GM19238 (cell line): ENCODE results near the gene PRR22.
"Not testable (repeated sequence)": the region's sequence is repeated elsewhere in the genome, so short reads cannot be mapped to it uniquely, and the experiment has no call there.

ENCODE experiments used
- DNase-seq: peaks from one replicate; pipeline ENCODE4 v3.0.0; 2011; ENCODE audit warnings: low spot score; ENCODE audit not compliant: insufficient read length

Gene PRR22

DNA sequence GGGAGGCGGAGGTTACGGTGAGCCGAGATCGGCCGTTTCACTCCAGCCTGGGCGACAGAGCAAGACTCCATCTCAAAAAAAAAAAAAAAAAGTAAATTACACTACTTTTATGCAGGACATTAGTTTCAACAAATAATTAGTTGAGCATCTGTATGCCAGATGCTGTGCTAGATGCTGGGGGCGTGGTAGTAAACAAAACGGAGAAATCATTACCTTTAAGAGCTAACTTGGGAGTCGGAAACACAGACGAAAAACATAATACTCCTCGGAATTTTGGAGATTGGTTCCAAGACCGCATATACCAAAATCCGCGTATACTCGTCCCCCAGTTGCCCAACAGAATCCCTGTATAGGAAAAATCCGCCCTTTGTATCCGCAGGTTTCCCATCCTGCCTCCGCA, 7.7 kb upstream of the PRR22 start:
- DNase-seq: no peak

- DNase-seq: peak; percentile 100
Observed at GRCh38 chr19:5790559-5791520, 6.3 kb upstream of the PRR22 start, which contains the start of gene DUS3L. TSS of gene DUS3L (minus strand) at chr19:5791163. CDS start at chr19:5791141, 22 bp downstream.

GRCh38 chr19:5789886-5790558, 5.5 kb upstream of the PRR22 start:
- DNase-seq: no peak

DNA sequence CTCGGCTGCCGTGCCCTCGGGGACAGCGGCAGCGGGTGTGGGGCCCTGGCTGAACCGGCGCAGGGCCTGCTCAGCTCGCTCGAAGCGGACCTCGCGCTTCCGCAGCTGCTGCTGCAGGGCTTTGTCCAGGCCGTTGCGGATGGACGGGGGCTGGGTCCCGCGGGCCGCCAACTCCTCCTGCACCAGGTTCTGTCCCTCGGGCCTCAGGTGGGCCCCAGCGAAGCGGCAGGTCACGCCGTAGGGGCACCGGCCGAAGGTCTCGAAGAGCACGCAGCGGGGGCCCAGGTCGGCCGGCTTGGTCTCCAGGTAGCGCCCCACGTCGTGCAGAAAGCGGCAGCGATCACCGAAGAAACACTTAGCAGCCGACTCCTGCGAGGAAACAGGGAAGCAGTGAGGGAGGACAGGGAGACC, 4.8 kb upstream of the PRR22 start:
- DNase-seq: no peak

- DNase-seq: no peak
Observed at GRCh38 chr19:5788422-5788821, 3.9 kb upstream of the PRR22 start.

DNA sequence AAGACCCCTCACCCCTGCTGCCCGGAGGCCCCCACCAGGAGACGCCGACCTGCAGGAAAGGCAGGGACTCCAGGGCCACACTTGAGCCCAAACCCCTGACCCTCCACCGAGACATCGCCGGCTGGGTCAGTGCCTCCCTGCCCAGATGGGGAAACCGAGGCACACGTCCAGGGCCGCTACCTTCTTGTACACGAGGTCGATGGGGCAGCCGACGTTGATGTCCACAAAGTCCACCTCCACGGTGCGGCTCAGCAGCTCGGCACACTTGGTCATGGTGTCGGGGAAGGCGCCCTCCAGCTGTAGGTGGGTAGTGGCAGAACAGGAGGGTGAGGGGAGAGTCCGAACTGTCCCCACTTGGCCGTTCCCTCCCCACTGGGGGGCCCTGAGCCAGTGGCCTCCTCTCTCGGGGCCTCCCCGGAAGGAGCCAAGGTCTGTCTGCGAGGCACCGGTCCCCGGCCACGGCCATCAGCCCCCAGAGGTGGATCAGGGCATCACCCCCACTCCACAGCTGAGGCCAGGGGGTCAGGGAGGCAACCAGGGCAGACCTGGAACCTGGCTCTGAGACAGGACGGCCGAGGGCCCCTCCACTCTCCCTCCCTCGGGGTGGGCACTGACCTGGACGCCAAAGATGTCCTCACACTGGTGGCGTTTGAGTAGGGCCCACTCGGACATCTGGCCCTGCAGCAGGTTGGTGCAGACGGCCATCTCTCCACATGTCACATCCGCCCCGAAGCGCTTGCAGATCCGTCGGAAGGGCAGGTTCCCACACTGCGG, 3.0 kb upstream of the PRR22 start:
- DNase-seq: no peak

GRCh38 chr19:5786593-5787408, 2.3 kb upstream of the PRR22 start:
- DNase-seq: no peak

- DNase-seq: no peak
Observed at GRCh38 chr19:5785423-5785822, 877 bp upstream of the PRR22 start.

DNA sequence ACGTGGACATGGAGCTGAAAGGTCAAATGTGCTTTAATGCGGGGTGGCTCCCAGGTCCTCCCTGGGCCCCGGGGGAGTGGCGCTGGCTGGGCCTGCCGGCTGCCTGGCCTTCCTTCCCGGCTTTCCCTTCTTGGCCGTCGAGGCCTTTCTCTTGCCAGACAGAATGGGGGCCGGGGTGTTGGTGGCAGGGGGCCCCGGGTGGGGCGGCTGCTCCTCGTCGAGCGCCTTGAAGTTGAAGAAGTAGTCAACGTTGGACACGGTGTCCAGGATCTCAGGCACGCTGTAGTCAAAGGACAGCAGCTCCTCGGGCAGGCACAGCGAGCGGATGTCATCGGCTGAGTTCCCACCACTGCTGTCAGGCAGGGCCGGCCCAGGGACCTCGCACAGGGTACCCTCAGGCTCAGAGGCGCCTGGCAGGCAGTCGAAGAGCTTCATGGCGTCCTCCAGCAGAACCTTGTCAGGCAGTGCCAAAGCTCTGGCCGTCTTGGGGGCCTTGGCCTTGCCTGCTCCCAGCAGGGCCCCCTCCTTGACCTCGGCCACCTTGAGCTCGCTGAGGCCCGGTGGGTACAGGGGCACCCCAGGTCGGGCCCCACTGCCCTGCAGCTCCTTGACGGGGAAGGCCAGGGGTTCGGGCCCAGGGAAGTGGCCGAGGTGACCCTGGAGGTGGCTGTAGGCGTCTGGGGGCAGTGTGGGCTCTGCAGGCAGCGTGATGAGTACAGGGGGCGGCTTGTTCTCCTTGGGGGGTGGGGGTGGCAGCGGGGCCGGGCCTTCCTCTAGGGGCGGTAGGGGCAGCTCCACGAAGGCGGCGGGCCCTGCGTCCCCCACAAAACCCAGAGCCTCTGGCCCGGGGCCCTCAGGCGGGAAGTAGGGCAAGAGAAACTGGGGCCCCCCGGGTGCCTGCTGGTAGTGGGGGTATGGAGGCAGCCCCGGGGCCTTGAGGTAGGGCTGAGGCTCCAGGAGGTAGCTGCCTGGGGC, 1.3 kb downstream of the PRR22 start:
- DNase-seq: no peak

- DNase-seq: no peak
Observed at GRCh38 chr19:5782322-5782721, 2.2 kb downstream of the PRR22 start.

GRCh38 chr19:5780916-5781315, 3.6 kb downstream of the PRR22 start:
- not testable (repeated sequence) for DNase-seq

GRCh38 chr19:5778402-5778801, 6.1 kb downstream of the PRR22 start:
- no peak for DNase-seq

- DNase-seq: no peak
Observed at GRCh38 chr19:5775668-5776309, 8.8 kb downstream of the PRR22 start.

- DNase-seq: no peak
Observed at GRCh38 chr19:5774921-5775320, 9.6 kb downstream of the PRR22 start.

DNA sequence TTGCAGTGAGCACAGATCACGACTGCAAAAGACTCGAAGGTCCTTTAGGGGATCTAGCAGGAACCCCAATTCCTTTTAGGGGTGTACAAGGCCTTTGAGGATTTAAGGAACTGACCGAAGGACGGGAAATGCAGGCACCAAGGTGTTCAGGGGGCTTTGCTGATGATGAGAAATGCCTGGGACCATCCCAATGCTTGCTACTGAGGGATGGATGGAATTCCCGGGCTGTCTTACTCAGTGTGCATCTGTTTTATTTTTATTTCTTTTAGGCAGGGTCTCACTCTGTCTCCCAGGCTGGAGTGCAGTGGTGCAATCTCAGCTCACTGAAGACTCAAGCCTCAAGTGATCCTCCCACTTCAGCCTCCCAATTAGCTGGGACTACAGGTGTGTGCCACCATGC, 11.3 kb downstream of the PRR22 start:
- DNase-seq: no peak

- DNase-seq: no peak
Observed at GRCh38 chr19:5772416-5772815, 12.1 kb downstream of the PRR22 start.

- no peak for DNase-seq
Observed at GRCh38 chr19:5767949-5768348, 16.6 kb downstream of the PRR22 start.

DNA sequence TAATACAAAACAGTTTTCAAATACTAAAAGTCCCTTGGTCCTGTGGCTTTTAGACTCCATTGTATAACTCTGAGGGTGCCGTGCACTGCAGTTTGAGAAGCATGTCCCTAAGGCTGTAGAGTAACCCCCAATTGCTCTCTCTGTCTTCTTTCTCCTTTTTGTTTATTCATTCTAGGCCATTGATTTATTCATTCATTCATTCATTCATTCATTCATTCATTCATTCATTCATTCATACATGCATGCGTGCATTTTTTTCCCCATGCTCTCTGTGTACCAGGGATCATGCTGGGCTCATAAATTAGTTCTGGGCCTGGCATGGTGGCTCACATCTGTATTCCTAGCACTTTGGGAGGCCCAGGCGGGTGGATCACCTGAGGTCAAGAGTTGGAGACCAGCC, 19.3 kb downstream of the PRR22 start:
- DNase-seq: no peak

DNA sequence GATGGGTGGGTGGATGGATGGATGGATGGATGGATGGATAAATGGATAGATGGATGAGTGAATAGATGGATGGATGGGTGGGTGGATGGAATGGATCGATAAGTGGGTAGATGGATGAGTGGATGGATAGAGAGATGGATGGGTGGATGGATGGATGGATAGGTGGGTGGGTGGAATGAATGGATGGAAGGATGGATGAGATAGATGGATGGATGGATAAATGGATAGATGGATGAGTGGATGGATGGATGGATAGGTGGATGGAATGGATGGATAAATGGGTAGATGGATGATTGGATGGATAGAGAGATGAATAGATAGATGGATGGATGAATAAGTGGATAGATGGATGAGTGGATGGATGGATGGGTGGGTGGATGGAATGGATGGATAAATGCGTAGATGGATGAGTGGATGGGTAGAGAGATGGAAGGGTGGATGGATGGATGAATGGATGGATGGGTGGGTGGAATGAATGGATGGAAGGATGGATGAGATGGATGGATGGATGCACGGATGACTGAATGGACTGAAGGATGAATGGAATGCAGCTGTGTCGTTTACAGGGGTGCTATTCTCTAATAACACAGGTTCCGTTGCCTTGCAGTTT, 21.8 kb downstream of the PRR22 start:
- no peak for DNase-seq
